GM23338 (cell line): ENCODE data around the gene FAM209B. TPM values are rescaled to one million over a fixed set of nuclear protein-coding genes. Genes with fewer than 3 reads are reported as not detected.

ENCODE experiments used
- ATAC-seq: fragments of 200-7000 bp; cut with Tn5 transposase; 3 replicates; pipeline ENCODE4 v1.9.1; 2020
- DNase-seq: peaks from one replicate; pipeline ENCODE4 v3.0.0-alpha.2; 2015; ENCODE audit warnings: low spot score
- H2AFZ ChIP-seq: fragments of 200-600 bp; sonication (generic); 2 replicates; pipeline ENCODE4 v1.8.0; 2016; ENCODE audit warnings: antibody characterized with exemption, mild to moderate bottlenecking, moderate library complexity
- H3F3A ChIP-seq: fragments of 200-600 bp; sonication (generic); replicated peaks from 2 replicates; pipeline ENCODE4 v1.8.0; 2017; ENCODE audit warnings: antibody characterized with exemption, mixed run types, low read depth
- H3K27ac ChIP-seq: fragments of 200-600 bp; sonication (generic); 2 replicates; pipeline ENCODE4 v1.6.1; 2016; ENCODE audit warnings: low read depth
- H3K27me3 ChIP-seq: fragments of 200-600 bp; sonication (generic); 2 replicates; pipeline ENCODE4 v1.8.0; 2016; ENCODE audit warnings: mild to moderate bottlenecking, mixed run types, moderate library complexity; ENCODE audit not compliant: insufficient read depth
- H3K36me3 ChIP-seq: fragments of 200-600 bp; sonication (generic); 2 replicates; pipeline ENCODE4 v1.8.0; 2016; ENCODE audit warnings: mild to moderate bottlenecking; ENCODE audit not compliant: insufficient read depth
- H3K4me1 ChIP-seq: fragments of 200-600 bp; sonication (generic); 2 replicates; pipeline ENCODE4 v1.8.0; 2016; ENCODE audit warnings: mild to moderate bottlenecking, moderate library complexity; ENCODE audit not compliant: insufficient read depth
- H3K4me2 ChIP-seq: fragments of 200-600 bp; sonication (generic); 2 replicates; pipeline ENCODE4 v1.7.1; 2017; ENCODE audit warnings: mixed run types
- H3K4me3 ChIP-seq: fragments of 200-600 bp; sonication (generic); 2 replicates; pipeline ENCODE4 v1.6.1; 2016; ENCODE audit warnings: mixed run types
- H3K79me2 ChIP-seq: fragments of 200-600 bp; sonication (generic); replicated peaks from 2 replicates; pipeline ENCODE4 v1.8.0; 2017; ENCODE audit warnings: mild to moderate bottlenecking; ENCODE audit not compliant: insufficient read depth
- H3K9me2 ChIP-seq: fragments of 200-600 bp; sonication (generic); 2 replicates; pipeline ENCODE4 v1.8.0; 2017; ENCODE audit not compliant: insufficient read depth
- H4K20me1 ChIP-seq: fragments of 200-600 bp; sonication (generic); replicated peaks from 2 replicates; pipeline ENCODE4 v1.8.0; 2017; ENCODE audit warnings: mild to moderate bottlenecking; ENCODE audit not compliant: insufficient read depth
- H3K27ac Mint-ChIP-seq: 2 replicates; pipeline ENCODE4 v1.8.0; 2020; ENCODE audit warnings: inconsistent platforms, mild to moderate bottlenecking, moderate library complexity, mixed read lengths
- H3K27me3 Mint-ChIP-seq: 3 replicates; pipeline ENCODE4 v1.8.0; 2022; ENCODE audit warnings: low read depth, mild to moderate bottlenecking, moderate library complexity, mixed read lengths, inconsistent platforms; ENCODE audit not compliant: insufficient read depth, poor library complexity
- H3K36me3 Mint-ChIP-seq: 3 replicates; pipeline ENCODE4 v1.8.0; 2021; ENCODE audit warnings: low read depth, mild to moderate bottlenecking, inconsistent platforms, moderate library complexity, mixed read lengths
- H3K4me1 Mint-ChIP-seq: 3 replicates; pipeline ENCODE4 v1.8.0; 2020; ENCODE audit warnings: mild to moderate bottlenecking, inconsistent platforms, mixed read lengths
- H3K4me3 Mint-ChIP-seq: 3 replicates; pipeline ENCODE4 v1.8.0; 2021; ENCODE audit warnings: moderate library complexity, mild to moderate bottlenecking, inconsistent platforms, mixed read lengths
- H3K9me3 Mint-ChIP-seq: 3 replicates; pipeline ENCODE4 v1.8.0; 2020; ENCODE audit warnings: moderate library complexity, mild to moderate bottlenecking, inconsistent platforms, mixed read lengths
- CREB1 ChIP-seq: fragments of 250-450 bp; sonication (Bioruptor Pico); IDR thresholded peaks from 2 replicates; pipeline ENCODE4 v1.5.0; 2020; ENCODE audit warnings: low read depth, mild to moderate bottlenecking, moderate library complexity
- EZH2 ChIP-seq: fragments of 200-600 bp; sonication (generic); IDR thresholded peaks from one replicate; pipeline ENCODE4 v1.8.0; 2017; ENCODE audit warnings: antibody characterized with exemption, mild to moderate bottlenecking, low read depth; ENCODE audit not compliant: unreplicated experiment
- EZH2phosphoT487 ChIP-seq: fragments of 200-600 bp; sonication (generic); IDR thresholded peaks from one replicate; pipeline ENCODE4 v1.8.1; 2018; ENCODE audit warnings: antibody characterized with exemption; ENCODE audit not compliant: unreplicated experiment
- JUNB ChIP-seq: IDR thresholded peaks from one replicate; pipeline ENCODE4 v1.6.1; 2016; ENCODE audit warnings: antibody characterized with exemption; ENCODE audit not compliant: unreplicated experiment
- POLR2AphosphoS5 ChIP-seq: IDR thresholded peaks from 2 replicates; pipeline ENCODE4 v1.6.1; 2016; ENCODE audit warnings: antibody characterized with exemption, low read depth
- STAT1 ChIP-seq: IDR thresholded peaks from one replicate; pipeline ENCODE4 v1.6.1; 2016; ENCODE audit warnings: antibody characterized with exemption; ENCODE audit not compliant: unreplicated experiment
- ZNF331 ChIP-seq: fragments of 250-450 bp; sonication (Bioruptor Pico); IDR thresholded peaks from 2 replicates; pipeline ENCODE4 v1.5.0; 2020; ENCODE audit warnings: low read depth, mild to moderate bottlenecking, moderate library complexity
- polyA plus RNA-seq: library from polyadenylated mRNA; unstranded; fragments of >200 nt; fragmentation: Nextera tagmentation; extraction: Ambion mirVana; gene quantifications from 2 replicates; pipeline ENCODE4 v1.2.1, GENCODE V29; 2016
- total RNA-seq: library from RNA; depleted of rRNA; stranded (reverse); fragments of >200 nt; shearing (Covaris generic); gene quantifications from 2 replicates; pipeline ENCODE4 v1.2.3, GENCODE V29; 2014
- TF ChIP-seq, protein P1 (sequence below): IDR thresholded peaks from 2 replicates; pipeline ENCODE4 v1.6.1; 2016; ENCODE audit warnings: antibody characterized with exemption
- TF ChIP-seq, protein P2 (sequence below): IDR thresholded peaks from one replicate; pipeline ENCODE4 v1.6.1; 2018; ENCODE audit warnings: antibody characterized with exemption; ENCODE audit not compliant: unreplicated experiment
- TF ChIP-seq, protein P3 (sequence below): fragments of 250-450 bp; sonication (Bioruptor Pico); IDR thresholded peaks from 2 replicates; pipeline ENCODE4 v1.5.0; 2020; ENCODE audit warnings: mild to moderate bottlenecking, moderate library complexity

Gene FAM209B
- total and polyA plus RNA-seq, 2 experiments from 2014 or later, result 1.1 TPM; not detected in 1

DNA sequence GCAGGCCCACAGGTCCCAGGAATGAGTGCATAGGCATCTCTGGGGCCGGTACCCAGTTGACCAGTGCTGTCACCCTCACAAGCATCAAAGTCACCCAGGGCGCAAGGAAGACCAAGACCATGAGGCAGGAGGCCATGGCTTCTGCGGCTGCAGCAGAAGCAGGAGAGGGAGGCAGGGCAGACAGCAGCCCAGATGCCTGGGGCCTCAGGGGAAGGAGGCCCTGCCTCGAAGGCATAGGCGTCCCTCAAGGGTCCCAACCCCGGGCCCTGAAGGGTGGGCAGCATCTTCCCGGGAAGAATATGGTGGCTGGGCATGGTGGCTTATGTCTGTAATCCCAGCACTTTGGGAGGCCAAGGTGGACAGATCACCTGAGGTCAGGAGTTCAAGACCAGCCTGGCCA lies 5.5 kb upstream of the FAM209B start:
- Histone ChIP-seq H3K36me3 (no peaks in the 10 kb centered on the region), H3K27me3 (no peaks in the 10 kb centered on the region), H4K20me1 (no peaks in the 10 kb centered on the region), H3K4me1 (no peaks in the 10 kb centered on the region), H3K4me2 (no peak overlapping the region), H3K27ac (no peak overlapping the region), H3K9me2 (no peaks in the 10 kb centered on the region), H3K4me3 (no peak overlapping the region), H2AFZ (no peak overlapping the region), H3K79me2 (no peaks in the 10 kb centered on the region), H3F3A (no peaks in the 10 kb centered on the region)
- DNase-seq (no peak), ATAC-seq (no peak)
- no peaks in the 10 kb centered on the region for H3K4me1 Mint-ChIP-seq
- H3K36me3 Mint-ChIP-seq, result peaks cover 4% of the 10 kb centered on the region; the same call in 2 of the 3 replicates
- no peak for TF ChIP-seq JUNB
- TF ChIP-seq ZNF331 (CRISPR knock-in tag), result no peak
- TF ChIP-seq EZH2, result no peak
- TF ChIP-seq, protein P1, sequence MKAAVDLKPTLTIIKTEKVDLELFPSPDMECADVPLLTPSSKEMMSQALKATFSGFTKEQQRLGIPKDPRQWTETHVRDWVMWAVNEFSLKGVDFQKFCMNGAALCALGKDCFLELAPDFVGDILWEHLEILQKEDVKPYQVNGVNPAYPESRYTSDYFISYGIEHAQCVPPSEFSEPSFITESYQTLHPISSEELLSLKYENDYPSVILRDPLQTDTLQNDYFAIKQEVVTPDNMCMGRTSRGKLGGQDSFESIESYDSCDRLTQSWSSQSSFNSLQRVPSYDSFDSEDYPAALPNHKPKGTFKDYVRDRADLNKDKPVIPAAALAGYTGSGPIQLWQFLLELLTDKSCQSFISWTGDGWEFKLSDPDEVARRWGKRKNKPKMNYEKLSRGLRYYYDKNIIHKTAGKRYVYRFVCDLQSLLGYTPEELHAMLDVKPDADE, result no peak
- TF ChIP-seq, protein P2, sequence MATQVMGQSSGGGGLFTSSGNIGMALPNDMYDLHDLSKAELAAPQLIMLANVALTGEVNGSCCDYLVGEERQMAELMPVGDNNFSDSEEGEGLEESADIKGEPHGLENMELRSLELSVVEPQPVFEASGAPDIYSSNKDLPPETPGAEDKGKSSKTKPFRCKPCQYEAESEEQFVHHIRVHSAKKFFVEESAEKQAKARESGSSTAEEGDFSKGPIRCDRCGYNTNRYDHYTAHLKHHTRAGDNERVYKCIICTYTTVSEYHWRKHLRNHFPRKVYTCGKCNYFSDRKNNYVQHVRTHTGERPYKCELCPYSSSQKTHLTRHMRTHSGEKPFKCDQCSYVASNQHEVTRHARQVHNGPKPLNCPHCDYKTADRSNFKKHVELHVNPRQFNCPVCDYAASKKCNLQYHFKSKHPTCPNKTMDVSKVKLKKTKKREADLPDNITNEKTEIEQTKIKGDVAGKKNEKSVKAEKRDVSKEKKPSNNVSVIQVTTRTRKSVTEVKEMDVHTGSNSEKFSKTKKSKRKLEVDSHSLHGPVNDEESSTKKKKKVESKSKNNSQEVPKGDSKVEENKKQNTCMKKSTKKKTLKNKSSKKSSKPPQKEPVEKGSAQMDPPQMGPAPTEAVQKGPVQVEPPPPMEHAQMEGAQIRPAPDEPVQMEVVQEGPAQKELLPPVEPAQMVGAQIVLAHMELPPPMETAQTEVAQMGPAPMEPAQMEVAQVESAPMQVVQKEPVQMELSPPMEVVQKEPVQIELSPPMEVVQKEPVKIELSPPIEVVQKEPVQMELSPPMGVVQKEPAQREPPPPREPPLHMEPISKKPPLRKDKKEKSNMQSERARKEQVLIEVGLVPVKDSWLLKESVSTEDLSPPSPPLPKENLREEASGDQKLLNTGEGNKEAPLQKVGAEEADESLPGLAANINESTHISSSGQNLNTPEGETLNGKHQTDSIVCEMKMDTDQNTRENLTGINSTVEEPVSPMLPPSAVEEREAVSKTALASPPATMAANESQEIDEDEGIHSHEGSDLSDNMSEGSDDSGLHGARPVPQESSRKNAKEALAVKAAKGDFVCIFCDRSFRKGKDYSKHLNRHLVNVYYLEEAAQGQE, result no peak
- TF ChIP-seq, protein P3, sequence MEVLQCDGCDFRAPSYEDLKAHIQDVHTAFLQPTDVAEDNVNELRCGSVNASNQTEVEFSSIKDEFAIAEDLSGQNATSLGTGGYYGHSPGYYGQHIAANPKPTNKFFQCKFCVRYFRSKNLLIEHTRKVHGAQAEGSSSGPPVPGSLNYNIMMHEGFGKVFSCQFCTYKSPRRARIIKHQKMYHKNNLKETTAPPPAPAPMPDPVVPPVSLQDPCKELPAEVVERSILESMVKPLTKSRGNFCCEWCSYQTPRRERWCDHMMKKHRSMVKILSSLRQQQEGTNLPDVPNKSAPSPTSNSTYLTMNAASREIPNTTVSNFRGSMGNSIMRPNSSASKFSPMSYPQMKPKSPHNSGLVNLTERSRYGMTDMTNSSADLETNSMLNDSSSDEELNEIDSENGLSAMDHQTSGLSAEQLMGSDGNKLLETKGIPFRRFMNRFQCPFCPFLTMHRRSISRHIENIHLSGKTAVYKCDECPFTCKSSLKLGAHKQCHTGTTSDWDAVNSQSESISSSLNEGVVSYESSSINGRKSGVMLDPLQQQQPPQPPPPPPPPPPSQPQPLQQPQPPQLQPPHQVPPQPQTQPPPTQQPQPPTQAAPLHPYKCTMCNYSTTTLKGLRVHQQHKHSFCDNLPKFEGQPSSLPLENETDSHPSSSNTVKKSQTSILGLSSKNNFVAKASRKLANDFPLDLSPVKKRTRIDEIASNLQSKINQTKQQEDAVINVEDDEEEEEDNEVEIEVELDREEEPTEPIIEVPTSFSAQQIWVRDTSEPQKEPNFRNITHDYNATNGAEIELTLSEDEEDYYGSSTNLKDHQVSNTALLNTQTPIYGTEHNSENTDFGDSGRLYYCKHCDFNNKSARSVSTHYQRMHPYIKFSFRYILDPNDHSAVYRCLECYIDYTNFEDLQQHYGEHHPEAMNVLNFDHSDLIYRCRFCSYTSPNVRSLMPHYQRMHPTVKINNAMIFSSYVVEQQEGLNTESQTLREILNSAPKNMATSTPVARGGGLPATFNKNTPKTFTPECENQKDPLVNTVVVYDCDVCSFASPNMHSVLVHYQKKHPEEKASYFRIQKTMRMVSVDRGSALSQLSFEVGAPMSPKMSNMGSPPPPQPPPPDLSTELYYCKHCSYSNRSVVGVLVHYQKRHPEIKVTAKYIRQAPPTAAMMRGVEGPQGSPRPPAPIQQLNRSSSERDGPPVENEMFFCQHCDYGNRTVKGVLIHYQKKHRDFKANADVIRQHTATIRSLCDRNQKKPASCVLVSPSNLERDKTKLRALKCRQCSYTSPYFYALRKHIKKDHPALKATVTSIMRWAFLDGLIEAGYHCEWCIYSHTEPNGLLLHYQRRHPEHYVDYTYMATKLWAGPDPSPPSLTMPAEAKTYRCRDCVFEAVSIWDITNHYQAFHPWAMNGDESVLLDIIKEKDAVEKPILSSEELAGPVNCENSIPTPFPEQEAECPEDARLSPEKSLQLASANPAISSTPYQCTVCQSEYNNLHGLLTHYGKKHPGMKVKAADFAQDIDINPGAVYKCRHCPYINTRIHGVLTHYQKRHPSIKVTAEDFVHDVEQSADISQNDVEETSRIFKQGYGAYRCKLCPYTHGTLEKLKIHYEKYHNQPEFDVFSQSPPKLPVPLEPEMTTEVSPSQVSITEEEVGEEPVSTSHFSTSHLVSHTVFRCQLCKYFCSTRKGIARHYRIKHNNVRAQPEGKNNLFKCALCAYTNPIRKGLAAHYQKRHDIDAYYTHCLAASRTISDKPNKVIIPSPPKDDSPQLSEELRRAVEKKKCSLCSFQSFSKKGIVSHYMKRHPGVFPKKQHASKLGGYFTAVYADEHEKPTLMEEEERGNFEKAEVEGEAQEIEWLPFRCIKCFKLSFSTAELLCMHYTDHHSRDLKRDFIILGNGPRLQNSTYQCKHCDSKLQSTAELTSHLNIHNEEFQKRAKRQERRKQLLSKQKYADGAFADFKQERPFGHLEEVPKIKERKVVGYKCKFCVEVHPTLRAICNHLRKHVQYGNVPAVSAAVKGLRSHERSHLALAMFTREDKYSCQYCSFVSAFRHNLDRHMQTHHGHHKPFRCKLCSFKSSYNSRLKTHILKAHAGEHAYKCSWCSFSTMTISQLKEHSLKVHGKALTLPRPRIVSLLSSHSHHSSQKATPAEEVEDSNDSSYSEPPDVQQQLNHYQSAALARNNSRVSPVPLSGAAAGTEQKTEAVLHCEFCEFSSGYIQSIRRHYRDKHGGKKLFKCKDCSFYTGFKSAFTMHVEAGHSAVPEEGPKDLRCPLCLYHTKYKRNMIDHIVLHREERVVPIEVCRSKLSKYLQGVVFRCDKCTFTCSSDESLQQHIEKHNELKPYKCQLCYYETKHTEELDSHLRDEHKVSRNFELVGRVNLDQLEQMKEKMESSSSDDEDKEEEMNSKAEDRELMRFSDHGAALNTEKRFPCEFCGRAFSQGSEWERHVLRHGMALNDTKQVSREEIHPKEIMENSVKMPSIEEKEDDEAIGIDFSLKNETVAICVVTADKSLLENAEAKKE (CRISPR knock-in tag), result no peak
- TF ChIP-seq STAT1, result no peak
- no peak for TF ChIP-seq POLR2AphosphoS5
- TF ChIP-seq CREB1 (CRISPR knock-in tag), result no peak
- TF ChIP-seq EZH2phosphoT487, result no peak
- H3K9me3 Mint-ChIP-seq, result peaks cover 8% of the 10 kb centered on the region; the same call in 1 of the 3 replicates
- no peak overlapping the region for H3K4me3 Mint-ChIP-seq
- peaks cover 1% of the 10 kb centered on the region for H3K27me3 Mint-ChIP-seq
- no peak overlapping the region for H3K27ac Mint-ChIP-seq
